ENCODE results near the gene PSEN2.

Gene PSEN2

GRCh38 chr1:226870401-226871279 lies at the start of gene PSEN2:
Gene PSEN2, plus strand, starts transcription at chr1:226870616. Its CDS starts 11,292 bp downstream, at chr1:226881908.
- TF ChIP-seq MAX (IDR thresholded peaks at IDR 0.05; ENCODE audit: low read depth, low read length) = peak; percentile 84
- no peak for TF ChIP-seq POLR2A (IDR thresholded peaks at IDR 0.05; ENCODE audit: extremely low read depth, insufficient read length)
- TF ChIP-seq MYC (IDR thresholded peaks at IDR 0.05; ENCODE audit: low read depth, low read length) = peak; percentile 33; the same call in 1 of the 2 replicates
- TF ChIP-seq, protein P1, sequence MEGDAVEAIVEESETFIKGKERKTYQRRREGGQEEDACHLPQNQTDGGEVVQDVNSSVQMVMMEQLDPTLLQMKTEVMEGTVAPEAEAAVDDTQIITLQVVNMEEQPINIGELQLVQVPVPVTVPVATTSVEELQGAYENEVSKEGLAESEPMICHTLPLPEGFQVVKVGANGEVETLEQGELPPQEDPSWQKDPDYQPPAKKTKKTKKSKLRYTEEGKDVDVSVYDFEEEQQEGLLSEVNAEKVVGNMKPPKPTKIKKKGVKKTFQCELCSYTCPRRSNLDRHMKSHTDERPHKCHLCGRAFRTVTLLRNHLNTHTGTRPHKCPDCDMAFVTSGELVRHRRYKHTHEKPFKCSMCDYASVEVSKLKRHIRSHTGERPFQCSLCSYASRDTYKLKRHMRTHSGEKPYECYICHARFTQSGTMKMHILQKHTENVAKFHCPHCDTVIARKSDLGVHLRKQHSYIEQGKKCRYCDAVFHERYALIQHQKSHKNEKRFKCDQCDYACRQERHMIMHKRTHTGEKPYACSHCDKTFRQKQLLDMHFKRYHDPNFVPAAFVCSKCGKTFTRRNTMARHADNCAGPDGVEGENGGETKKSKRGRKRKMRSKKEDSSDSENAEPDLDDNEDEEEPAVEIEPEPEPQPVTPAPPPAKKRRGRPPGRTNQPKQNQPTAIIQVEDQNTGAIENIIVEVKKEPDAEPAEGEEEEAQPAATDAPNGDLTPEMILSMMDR (IDR thresholded peaks at IDR 0.05; ENCODE audit: low read depth, low read length) = no peak
- H3K4me3 ChIP-seq (ENCODE audit: low read depth, low read length) = peak within 1 kb of the TSS; percentile 59
- DNase-seq (ENCODE audit: low read depth) = peak; percentile 65

DNA sequence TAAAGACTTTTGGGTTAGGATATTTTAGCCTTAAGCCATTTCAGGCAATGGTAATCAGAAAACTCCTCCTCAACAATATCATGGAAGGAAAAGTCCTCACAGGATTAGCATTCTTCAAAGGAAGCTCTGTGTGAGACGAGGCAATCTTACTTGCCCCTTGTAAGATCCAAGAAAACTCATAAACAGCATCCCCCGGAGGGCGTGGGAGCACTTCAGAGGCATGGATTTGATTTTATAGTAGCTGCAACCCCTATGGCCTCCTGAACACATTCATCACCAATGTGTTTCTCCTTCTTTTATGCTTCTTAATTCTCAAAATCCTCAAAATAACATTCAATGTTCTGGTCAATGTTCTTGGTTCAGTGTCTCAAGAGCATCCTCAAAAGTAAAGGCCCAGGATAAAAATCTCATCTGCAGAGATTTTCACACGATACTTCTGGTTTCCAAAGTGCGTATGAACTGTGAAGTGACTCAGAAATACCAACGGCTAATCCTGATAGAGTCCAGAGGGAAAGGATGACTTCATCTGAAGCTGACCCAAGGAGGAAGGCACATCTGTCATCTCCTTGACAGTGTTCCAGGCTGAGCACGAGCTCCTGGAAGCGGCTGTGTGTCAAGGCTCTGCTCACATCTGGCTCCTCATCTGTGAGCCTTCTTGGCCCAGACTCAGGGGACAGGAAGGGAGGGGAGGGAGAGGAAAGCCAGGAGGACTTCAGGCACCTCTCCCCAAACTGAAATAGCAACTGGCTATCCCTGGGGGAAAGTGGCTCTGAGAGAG lies 49.3 kb upstream of the PSEN2 start:
- DNase-seq (ENCODE audit: low read depth) = no peak
- no peak for TF ChIP-seq MAX (IDR thresholded peaks at IDR 0.05; ENCODE audit: low read depth, low read length)
- TF ChIP-seq MYC (IDR thresholded peaks at IDR 0.05; ENCODE audit: low read depth, low read length) = no peak
- TF ChIP-seq, protein P1 (IDR thresholded peaks at IDR 0.05; ENCODE audit: low read depth, low read length) = no peak
- TF ChIP-seq POLR2A (IDR thresholded peaks at IDR 0.05; ENCODE audit: extremely low read depth, insufficient read length) = no peak
- H3K4me3 ChIP-seq (ENCODE audit: low read depth, low read length) = no peak overlapping the region

DNA sequence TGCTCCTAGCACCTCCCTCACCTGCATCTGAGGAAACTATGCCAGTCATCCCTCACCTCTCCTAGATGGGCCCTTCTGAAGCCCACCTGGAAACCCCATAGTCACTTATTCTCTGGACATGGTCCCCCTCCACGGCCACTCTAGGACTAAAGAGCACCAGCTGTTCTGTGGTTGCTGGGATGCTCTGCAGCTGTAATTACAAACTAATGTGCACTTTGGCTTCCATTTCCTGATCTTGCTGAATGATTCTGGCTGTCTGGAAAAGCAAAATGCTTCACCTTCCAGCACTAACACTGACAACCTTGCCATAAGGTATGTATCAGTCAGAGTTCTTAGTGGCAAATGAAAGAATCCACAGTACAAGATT lies 48.7 kb upstream of the PSEN2 start:
- DNase-seq (ENCODE audit: low read depth) = no peak
- H3K4me3 ChIP-seq (ENCODE audit: low read depth, low read length) = no peak overlapping the region
- TF ChIP-seq MYC (IDR thresholded peaks at IDR 0.05; ENCODE audit: low read depth, low read length) (no peak), POLR2A (IDR thresholded peaks at IDR 0.05; ENCODE audit: extremely low read depth, insufficient read length) (no peak), MAX (IDR thresholded peaks at IDR 0.05; ENCODE audit: low read depth, low read length) (no peak)
- TF ChIP-seq, protein P1 (IDR thresholded peaks at IDR 0.05; ENCODE audit: low read depth, low read length) = no peak

GRCh38 chr1:226823643-226824042 lies 46.8 kb upstream of the PSEN2 start:
- DNase-seq (ENCODE audit: low read depth) = peak; percentile 58

GRCh38 chr1:226825037-226825745 lies 45.2 kb upstream of the PSEN2 start:
- no peak for DNase-seq (ENCODE audit: low read depth)
- H3K4me3 ChIP-seq (ENCODE audit: low read depth, low read length) = no peak overlapping the region
- TF ChIP-seq MYC (IDR thresholded peaks at IDR 0.05; ENCODE audit: low read depth, low read length) (no peak), POLR2A (IDR thresholded peaks at IDR 0.05; ENCODE audit: extremely low read depth, insufficient read length) (no peak), MAX (IDR thresholded peaks at IDR 0.05; ENCODE audit: low read depth, low read length) (no peak)
- TF ChIP-seq, protein P1 (IDR thresholded peaks at IDR 0.05; ENCODE audit: low read depth, low read length) = no peak

More at GRCh38 chr1:226823643-226824042, 46.8 kb upstream of the PSEN2 start:
- no peak overlapping the region for H3K4me3 ChIP-seq (ENCODE audit: low read depth, low read length)
- TF ChIP-seq, protein P1 (IDR thresholded peaks at IDR 0.05; ENCODE audit: low read depth, low read length) = no peak

Data from NB4 (cell line).